GM12878 (cell line): ENCODE results near the gene AP1M1. TPM values are rescaled to one million over a fixed set of nuclear protein-coding genes. Genes with fewer than 3 reads are reported as not detected.

Source experiments
- ATF2 ChIP-seq: IDR thresholded peaks from 2 replicates; pipeline ENCODE4 v1.6.1; 2012; ENCODE audit warnings: low read length, inconsistent platforms
- BCL3 ChIP-seq: IDR thresholded peaks from 2 replicates; pipeline ENCODE4 v1.6.1; 2011; ENCODE audit warnings: borderline replicate concordance, low read depth, mild to moderate bottlenecking, moderate library complexity, low read length; ENCODE audit not compliant: insufficient read depth, poor library complexity, severe bottlenecking
- CTCF ChIP-seq, 3 experiments: IDR thresholded peaks in 2 of 3; conservative IDR thresholded peaks in 1 of 3; 2 replicates each; pipeline ENCODE4 v1.5.1; 2011; ENCODE audit warnings: low read depth in 3 of 3, low read length in 3 of 3, mild to moderate bottlenecking in 3 of 3, control low read depth in 2 of 3, moderate library complexity in 2 of 3, inconsistent platforms in 1 of 3, mixed read lengths in 1 of 3; ENCODE audit not compliant: control insufficient read depth in 2 of 3, insufficient read depth in 1 of 3; ENCODE audit errors: extremely low read depth in 1 of 3
- CUX1 ChIP-seq: IDR thresholded peaks from 2 replicates; pipeline ENCODE4 v1.6.1; 2012; ENCODE audit warnings: improper control_type of control experiment, low read depth, low read length; ENCODE audit not compliant: insufficient replicate concordance
- HDGF ChIP-seq: fragments of 450-650 bp; IDR thresholded peaks from 2 replicates; pipeline ENCODE4 v1.6.1; 2016; ENCODE audit warnings: antibody characterized with exemption
- JUNB ChIP-seq: IDR thresholded peaks from 2 replicates; pipeline ENCODE4 v1.6.1; 2016; ENCODE audit warnings: antibody characterized with exemption, mild to moderate bottlenecking
- NRF1 ChIP-seq: conservative IDR thresholded peaks from 2 replicates; pipeline ENCODE4 v1.6.1; 2011; ENCODE audit warnings: mild to moderate bottlenecking, low read depth, low read length, improper control_type of control experiment
- PAX8 ChIP-seq: fragments of 450-650 bp; IDR thresholded peaks from 2 replicates; pipeline ENCODE4 v1.6.1; 2017; ENCODE audit warnings: mild to moderate bottlenecking, moderate library complexity
- RB1 ChIP-seq: fragments of 450-650 bp; formaldehyde crosslinking; IDR thresholded peaks from 2 replicates; pipeline ENCODE4 v1.6.1; 2017; ENCODE audit warnings: mild to moderate bottlenecking, borderline replicate concordance
- RELB ChIP-seq: fragments of 450-650 bp; IDR thresholded peaks from 2 replicates; pipeline ENCODE4 v1.6.1; 2017; ENCODE audit warnings: low read depth, mild to moderate bottlenecking, moderate library complexity
- SUZ12 ChIP-seq: fragments of 200-600 bp; sonication (generic); IDR thresholded peaks from one replicate; pipeline ENCODE4 v1.6.1; 2018; ENCODE audit warnings: antibody characterized with exemption, mild to moderate bottlenecking; ENCODE audit not compliant: unreplicated experiment
- TAF1 ChIP-seq: IDR thresholded peaks from 2 replicates; pipeline ENCODE4 v1.6.1; 2011; ENCODE audit warnings: mild to moderate bottlenecking, low read depth, low read length, borderline replicate concordance
- USF1 ChIP-seq: IDR thresholded peaks from 2 replicates; pipeline ENCODE4 v1.6.1; 2011; ENCODE audit warnings: borderline replicate concordance, low read depth, mild to moderate bottlenecking, moderate library complexity, mixed read lengths, low read length; ENCODE audit not compliant: insufficient read depth; ENCODE audit errors: extremely low read length
- YBX1 ChIP-seq: fragments of 450-650 bp; IDR thresholded peaks from 2 replicates; pipeline ENCODE4 v1.6.1; 2016; ENCODE audit warnings: antibody characterized with exemption
- ZNF24 ChIP-seq: fragments of 450-650 bp; IDR thresholded peaks from 2 replicates; pipeline ENCODE4 v1.6.1; 2017; ENCODE audit warnings: antibody characterized with exemption, mild to moderate bottlenecking
- ZSCAN29 ChIP-seq: fragments of 450-650 bp; IDR thresholded peaks from 2 replicates; pipeline ENCODE4 v1.6.1; 2017; ENCODE audit warnings: mild to moderate bottlenecking, moderate library complexity
- polyA plus RNA-seq, 11 experiments: library from polyadenylated mRNA; depleted of rRNA in 4 of 11; unstranded in 6 of 11; stranded (reverse) in 5 of 11; fragments of >200 nt; fragmentation: Nextera tagmentation in 4 of 11; fragmentation: Illumina TruSeq in 1 of 11; extraction: Ambion mirVana in 4 of 11; extraction: Trizol in 1 of 11; gene quantifications; 1 replicate in 1 of 11; 2 replicates in 10 of 11; pipeline versions ENCODE4 v1.2.1 to v1.2.3, GENCODE V29; 2011 to 2016; ENCODE audit warnings: inconsistent platforms in 2 of 11, missing spikeins in 2 of 11, low read depth in 1 of 11
- total RNA-seq, 4 experiments: library from RNA; depleted of rRNA in 3 of 4; stranded (reverse); fragments of >200 nt in 3 of 4; fragmentation: Illumina TruSeq in 1 of 4; extraction: Trizol in 1 of 4; gene quantifications; 2 replicates each; pipeline versions ENCODE4 v1.2.1 to v1.2.3, GENCODE V29; 2013 to 2021

AP1M1 gene
- total and polyA plus RNA-seq, 10 of the 15 experiments (the other 5 are each of a cell fraction or from before 2014, with no cell fraction given): 1.0 to 116 (median 44.7) TPM

- no peak for TF ChIP-seq CTCF (IDR thresholded peaks at IDR 0.05 in 2 of 3, conservative IDR thresholded peaks at IDR 0.05 in 1 of 3; ENCODE audit: control insufficient read depth in 2 of 3, extremely low read depth in 1 of 3, insufficient read depth in 1 of 3, low read depth in 3 of 3, low read length in 3 of 3)
- no peak for TF ChIP-seq RB1
- TF ChIP-seq SUZ12: no peak
- no peak for TF ChIP-seq ZSCAN29
- no peak for TF ChIP-seq YBX1
- no peak for TF ChIP-seq USF1
- TF ChIP-seq BCL3: no peak
- TF ChIP-seq NRF1: no peak
- TF ChIP-seq PAX8: no peak
- TF ChIP-seq RELB: 0 out of 2 replicates have a peak, but pooled peaks have one; percentile 12
- TF ChIP-seq ATF2: no peak
- TF ChIP-seq CUX1: no peak
- TF ChIP-seq HDGF: peak; percentile 91
- no peak for TF ChIP-seq TAF1
- TF ChIP-seq ZNF24: no peak
- no peak for TF ChIP-seq JUNB
Measured at GRCh38 chr19:16252459-16253205, 54.9 kb downstream of the AP1M1 start (continued).
